ENCODE data around the gene GPC5. TPM values are rescaled to one million over a fixed set of nuclear protein-coding genes. Genes with fewer than 3 reads are reported as not detected.

The GPC5 gene
- total RNA-seq, 1 donor = not detected

GRCh38 chr13:92838786-92839185, 1440.4 kb downstream of the GPC5 start:
- TF ChIP-seq CTCF (IDR thresholded peaks at IDR 0.05; ENCODE audit: insufficient read depth, low read depth, low read length) = no peak
- DNase-seq (ENCODE audit: low read depth) = peak; percentile 42
- H3K4me3 ChIP-seq (ENCODE audit: low read depth, low read length) = no peak overlapping the region

GRCh38 chr13:92842145-92842544, 1443.7 kb downstream of the GPC5 start:
- H3K4me3 ChIP-seq (ENCODE audit: low read depth, low read length) = no peak overlapping the region
- peak; percentile 55 for DNase-seq (ENCODE audit: low read depth)
- no peak for TF ChIP-seq CTCF (IDR thresholded peaks at IDR 0.05; ENCODE audit: insufficient read depth, low read depth, low read length)

GRCh38 chr13:92843549-92843948, 1445.1 kb downstream of the GPC5 start:
- TF ChIP-seq CTCF (IDR thresholded peaks at IDR 0.05; ENCODE audit: insufficient read depth, low read depth, low read length) = no peak
- peak; percentile 25 for DNase-seq (ENCODE audit: low read depth)
- no peak overlapping the region for H3K4me3 ChIP-seq (ENCODE audit: low read depth, low read length)

- no peak for DNase-seq (ENCODE audit: low read depth)
- TF ChIP-seq CTCF (IDR thresholded peaks at IDR 0.05; ENCODE audit: insufficient read depth, low read depth, low read length) = no peak
- no peak overlapping the region for H3K4me3 ChIP-seq (ENCODE audit: low read depth, low read length)
Measured at GRCh38 chr13:92849381-92849780, 1451.0 kb downstream of the GPC5 start.

GRCh38 chr13:92864584-92865284, 1466.3 kb downstream of the GPC5 start:
- TF ChIP-seq CTCF (IDR thresholded peaks at IDR 0.05; ENCODE audit: insufficient read depth, low read depth, low read length) = no peak
- DNase-seq (ENCODE audit: low read depth) = no peak
- H3K4me3 ChIP-seq (ENCODE audit: low read depth, low read length) = no peak overlapping the region

- no peak for DNase-seq (ENCODE audit: low read depth)
- H3K4me3 ChIP-seq (ENCODE audit: low read depth, low read length) = no peak overlapping the region
- TF ChIP-seq CTCF (IDR thresholded peaks at IDR 0.05; ENCODE audit: insufficient read depth, low read depth, low read length) = no peak
Measured at GRCh38 chr13:92873029-92873428, 1474.6 kb downstream of the GPC5 start.
